Measurements from ENCODE around the gene TRABD2A. TPM values are rescaled to one million over a fixed set of nuclear protein-coding genes. Genes with fewer than 3 reads are reported as not detected.

TRABD2A gene
- total RNA-seq, 1 experiment from 2014 or later = 1.7 TPM

GRCh38 chr2:84884449-84884848, 3.6 kb upstream of the TRABD2A start:
- Histone ChIP-seq H3K9ac (ENCODE audit: extremely low read depth, insufficient read length, low read length) (no peak overlapping the region), H3K18ac (ENCODE audit: insufficient read length, low read depth, low read length) (no peak overlapping the region), H3T11ph (ENCODE audit: low read length) (no peak overlapping the region), H3K27me3 (ENCODE audit: insufficient read depth, low read length) (peaks cover 17% of the 10 kb centered on the region), H3K23me2 (ENCODE audit: insufficient read length, low read depth, low read length, poor library complexity, severe bottlenecking) (peaks cover 20% of the 10 kb centered on the region), H3K79me1 (ENCODE audit: insufficient read depth, low read depth, low read length, poor library complexity, severe bottlenecking) (no peaks in the 10 kb centered on the region), H3K56ac (ENCODE audit: insufficient read length, low read depth, low read length) (no peak overlapping the region), H4K5ac (ENCODE audit: insufficient read length, low read depth, low read length) (no peak overlapping the region), H2BK120ac (ENCODE audit: low read depth, low read length, poor library complexity, severe bottlenecking) (no peak overlapping the region), H4K8ac (replicated peaks; ENCODE audit: insufficient read length, low read depth, low read length) (no peak overlapping the region), H2AK5ac (ENCODE audit: insufficient read length, low read length) (no peak overlapping the region), H3K4ac (ENCODE audit: low read depth, low read length) (no peak overlapping the region), H3K4me2 (ENCODE audit: insufficient read depth, insufficient read length, low read length) (no peak overlapping the region), H3K79me2 (ENCODE audit: insufficient read depth, low read length) (no peaks in the 10 kb centered on the region), H3K9me3 (ENCODE audit: control insufficient read depth, low read depth, low read length) (no peaks in the 10 kb centered on the region), H3K27ac (ENCODE audit: insufficient read length, low read depth, low read length) (no peak overlapping the region), H2BK20ac (ENCODE audit: low read depth, low read length, poor library complexity, severe bottlenecking) (no peak overlapping the region), H4K91ac (ENCODE audit: insufficient read length, low read depth, low read length) (no peak overlapping the region), H4K20me1 (ENCODE audit: control insufficient read depth, insufficient read depth, insufficient read length) (no peaks in the 10 kb centered on the region), H2BK15ac (ENCODE audit: low read depth, low read length) (no peak overlapping the region), H2BK5ac (ENCODE audit: insufficient read length, low read length) (no peak overlapping the region), H3K4me1 (ENCODE audit: insufficient read depth, low read length) (no peaks in the 10 kb centered on the region), H2AFZ (ENCODE audit: low read length) (no peak overlapping the region), H3K14ac (ENCODE audit: insufficient read depth, low read length) (no peak overlapping the region), H3K23ac (ENCODE audit: insufficient read length, low read depth, low read length) (no peak overlapping the region), H2BK12ac (ENCODE audit: insufficient read length, low read depth, low read length) (no peak overlapping the region)
- H3K27me3 Mint-ChIP-seq (ENCODE audit: low read depth) = peaks cover 76% of the 10 kb centered on the region
- no peak overlapping the region for H3K27ac Mint-ChIP-seq
- H3K9me3 Mint-ChIP-seq = no peaks in the 10 kb centered on the region; a peak in 1 of 5 replicates
- no peak for DNase-seq
- TF ChIP-seq, protein P1, sequence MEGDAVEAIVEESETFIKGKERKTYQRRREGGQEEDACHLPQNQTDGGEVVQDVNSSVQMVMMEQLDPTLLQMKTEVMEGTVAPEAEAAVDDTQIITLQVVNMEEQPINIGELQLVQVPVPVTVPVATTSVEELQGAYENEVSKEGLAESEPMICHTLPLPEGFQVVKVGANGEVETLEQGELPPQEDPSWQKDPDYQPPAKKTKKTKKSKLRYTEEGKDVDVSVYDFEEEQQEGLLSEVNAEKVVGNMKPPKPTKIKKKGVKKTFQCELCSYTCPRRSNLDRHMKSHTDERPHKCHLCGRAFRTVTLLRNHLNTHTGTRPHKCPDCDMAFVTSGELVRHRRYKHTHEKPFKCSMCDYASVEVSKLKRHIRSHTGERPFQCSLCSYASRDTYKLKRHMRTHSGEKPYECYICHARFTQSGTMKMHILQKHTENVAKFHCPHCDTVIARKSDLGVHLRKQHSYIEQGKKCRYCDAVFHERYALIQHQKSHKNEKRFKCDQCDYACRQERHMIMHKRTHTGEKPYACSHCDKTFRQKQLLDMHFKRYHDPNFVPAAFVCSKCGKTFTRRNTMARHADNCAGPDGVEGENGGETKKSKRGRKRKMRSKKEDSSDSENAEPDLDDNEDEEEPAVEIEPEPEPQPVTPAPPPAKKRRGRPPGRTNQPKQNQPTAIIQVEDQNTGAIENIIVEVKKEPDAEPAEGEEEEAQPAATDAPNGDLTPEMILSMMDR (conservative IDR thresholded peaks at IDR 0.05) = no peak
- H3K4me1 Mint-ChIP-seq = peaks cover 14 to 22% of the 10 kb centered on the region in 2 experiments
- H3K4me3 Mint-ChIP-seq = no peak overlapping the region
- no peaks in the 10 kb centered on the region for H3K36me3 Mint-ChIP-seq (ENCODE audit: insufficient read depth in 1 of 3, low read depth in 3 of 3)
